Endothelial cell of umbilical vein (primary cell): ENCODE data around the gene TRIM59.

Source experiments
- EZH2 ChIP-seq: IDR thresholded peaks from 2 replicates; pipeline ENCODE4 v1.6.1; 2012; ENCODE audit warnings: borderline replicate concordance, low read depth, mild to moderate bottlenecking, moderate library complexity, low read length, inconsistent platforms; ENCODE audit not compliant: severe bottlenecking
- FOS ChIP-seq: IDR thresholded peaks from 2 replicates; pipeline ENCODE4 v1.6.1; 2011; ENCODE audit warnings: mild to moderate bottlenecking, low read length, moderate library complexity, borderline replicate concordance; ENCODE audit not compliant: insufficient read depth
- GATA2 ChIP-seq: IDR thresholded peaks from 2 replicates; pipeline ENCODE4 v1.7.0; 2011; ENCODE audit warnings: low read depth, mild to moderate bottlenecking, moderate library complexity, mixed read lengths, low read length; ENCODE audit not compliant: insufficient read length, insufficient read depth
- JUN ChIP-seq: IDR thresholded peaks from 2 replicates; pipeline ENCODE4 v1.6.1; 2011; ENCODE audit warnings: borderline replicate concordance, low read depth; ENCODE audit not compliant: insufficient read length, insufficient read depth
- MYC ChIP-seq: IDR thresholded peaks from one replicate; pipeline ENCODE4 v1.6.1; 2011; ENCODE audit warnings: mild to moderate bottlenecking, low read depth, low read length
- POLR2A ChIP-seq: IDR thresholded peaks from 2 replicates; pipeline ENCODE4 v1.6.1; 2012; ENCODE audit warnings: low read depth, mild to moderate bottlenecking, control low read depth, low read length
- POLR2AphosphoS5 ChIP-seq: IDR thresholded peaks from 2 replicates; pipeline ENCODE4 v1.6.1; 2012; ENCODE audit warnings: low read depth, mild to moderate bottlenecking, control low read depth, low read length, moderate library complexity; ENCODE audit not compliant: insufficient read depth
- TF ChIP-seq, protein P1 (sequence below), 2 donors: IDR thresholded peaks; 1 replicate in 1 of 2; 2 replicates in 1 of 2; pipeline ENCODE4 v1.5.1; 2011; ENCODE audit warnings: low read length in 2 of 2, mild to moderate bottlenecking in 2 of 2, moderate library complexity in 2 of 2, control low read depth in 1 of 2, inconsistent platforms in 1 of 2, low read depth in 1 of 2; ENCODE audit not compliant: insufficient read depth in 1 of 2; ENCODE audit errors: extremely low read depth in 1 of 2
- TF ChIP-seq, protein P2 (sequence below): IDR thresholded peaks from 2 replicates; pipeline ENCODE4 v1.6.1; 2011; ENCODE audit not compliant: insufficient read depth, insufficient read length

DNA sequence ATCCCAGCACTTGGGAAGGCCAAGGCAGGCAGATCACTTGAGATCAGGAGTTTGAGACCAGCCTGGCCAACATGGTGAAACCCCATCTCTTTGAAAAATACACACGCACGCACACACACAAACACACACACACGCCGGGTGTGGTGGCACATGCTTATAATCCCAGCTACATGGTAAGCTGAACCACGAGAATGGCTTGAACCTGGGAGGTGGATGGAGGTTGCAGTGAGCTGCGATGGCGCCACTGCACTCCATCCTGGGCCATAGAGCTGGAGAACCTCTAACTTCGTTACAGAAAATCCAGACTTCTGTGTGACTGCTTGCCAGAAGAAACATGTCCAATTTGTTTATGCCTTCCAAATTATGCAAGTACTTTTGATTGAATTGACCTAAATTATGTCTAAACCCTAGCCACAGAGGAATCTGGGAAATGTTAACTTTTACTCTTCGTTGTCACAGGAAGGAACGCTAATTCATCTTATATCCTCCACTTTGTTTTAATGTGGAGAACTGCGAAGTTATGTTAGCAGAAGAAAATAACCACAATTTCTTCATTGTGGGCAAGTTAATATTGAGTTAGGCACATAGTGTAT is 21.7 kb downstream of the TRIM59 start:
- no peak for TF ChIP-seq POLR2A
- TF ChIP-seq, protein P1, sequence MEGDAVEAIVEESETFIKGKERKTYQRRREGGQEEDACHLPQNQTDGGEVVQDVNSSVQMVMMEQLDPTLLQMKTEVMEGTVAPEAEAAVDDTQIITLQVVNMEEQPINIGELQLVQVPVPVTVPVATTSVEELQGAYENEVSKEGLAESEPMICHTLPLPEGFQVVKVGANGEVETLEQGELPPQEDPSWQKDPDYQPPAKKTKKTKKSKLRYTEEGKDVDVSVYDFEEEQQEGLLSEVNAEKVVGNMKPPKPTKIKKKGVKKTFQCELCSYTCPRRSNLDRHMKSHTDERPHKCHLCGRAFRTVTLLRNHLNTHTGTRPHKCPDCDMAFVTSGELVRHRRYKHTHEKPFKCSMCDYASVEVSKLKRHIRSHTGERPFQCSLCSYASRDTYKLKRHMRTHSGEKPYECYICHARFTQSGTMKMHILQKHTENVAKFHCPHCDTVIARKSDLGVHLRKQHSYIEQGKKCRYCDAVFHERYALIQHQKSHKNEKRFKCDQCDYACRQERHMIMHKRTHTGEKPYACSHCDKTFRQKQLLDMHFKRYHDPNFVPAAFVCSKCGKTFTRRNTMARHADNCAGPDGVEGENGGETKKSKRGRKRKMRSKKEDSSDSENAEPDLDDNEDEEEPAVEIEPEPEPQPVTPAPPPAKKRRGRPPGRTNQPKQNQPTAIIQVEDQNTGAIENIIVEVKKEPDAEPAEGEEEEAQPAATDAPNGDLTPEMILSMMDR (IDR thresholded peaks at IDR 0.05; ENCODE audit: extremely low read depth in 1 of 2, insufficient read depth in 1 of 2, low read depth in 1 of 2, low read length in 2 of 2), result no peak
- no peak for TF ChIP-seq JUN
- no peak for TF ChIP-seq EZH2
- TF ChIP-seq, protein P2, sequence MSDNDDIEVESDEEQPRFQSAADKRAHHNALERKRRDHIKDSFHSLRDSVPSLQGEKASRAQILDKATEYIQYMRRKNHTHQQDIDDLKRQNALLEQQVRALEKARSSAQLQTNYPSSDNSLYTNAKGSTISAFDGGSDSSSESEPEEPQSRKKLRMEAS, result no peak
- no peak for TF ChIP-seq GATA2
- no peak for TF ChIP-seq FOS
- no peak for TF ChIP-seq POLR2AphosphoS5
- TF ChIP-seq MYC, result no peak
